Activated T-helper 2 cell treated with anti-CD3 and anti-CD28 coated beads, Interferon-gamma antibody, Interleukin-2, Interleukin-4, amounts not matched to agents 10 μg/mL and 5 μg/mL and 100 μg/mL, durations not matched to agents 14 hours and 24 hours and 36 hours (primary cell): ENCODE data around the gene CHODL. TPM values are rescaled to one million over a fixed set of nuclear protein-coding genes. Genes with fewer than 3 reads are reported as not detected.

Experiments used
- total RNA-seq: library from RNA; stranded (reverse); gene quantifications from 2 replicates; pipeline ENCODE4 v1.2.3, GENCODE V29; 2022

The CHODL gene
- total RNA-seq, 1 donor from 2014 or later = not detected

Other genes with a start within 250 kb of the CHODL start
- gene TMPRSS15, start 159.0 kb downstream of the CHODL start, total RNA-seq = not detected in 2 replicates